Neural cell (in vitro differentiated cells): ENCODE measurements around the gene ITGB2. TPM values are rescaled to one million over a fixed set of nuclear protein-coding genes. Genes with fewer than 3 reads are reported as not detected.

Source experiments
- H2AFZ ChIP-seq: fragments of 200-600, 300-800 bp; sonication (generic), shearing (Covaris generic); 2 replicates; pipeline ENCODE4 v1.6.0; 2014; ENCODE audit warnings: low read depth, mild to moderate bottlenecking, antibody characterized with exemption, low read length, moderate library complexity
- H3F3A ChIP-seq: fragments of 200-600 bp; shearing (Covaris generic); 2 replicates; pipeline ENCODE4 v1.6.1; 2016; ENCODE audit warnings: mild to moderate bottlenecking, moderate library complexity, mixed read lengths, antibody characterized with exemption, low read length; ENCODE audit not compliant: insufficient read depth, poor library complexity, severe bottlenecking
- H3K27ac ChIP-seq: fragments of 200-600, 300-800 bp; sonication (generic), shearing (Covaris generic); 2 replicates; pipeline ENCODE4 v1.5.1; 2014; ENCODE audit warnings: mild to moderate bottlenecking, low read length, moderate library complexity
- H3K27me3 ChIP-seq: fragments of 300-800, 200-600 bp; sonication (generic), shearing (Covaris generic); 2 replicates; pipeline ENCODE4 v1.6.0; 2014; ENCODE audit warnings: mild to moderate bottlenecking, low read depth, low read length, moderate library complexity; ENCODE audit not compliant: insufficient read depth
- H3K36me3 ChIP-seq: fragments of 300-800, 200-600 bp; sonication (generic), shearing (Covaris generic); 2 replicates; pipeline ENCODE4 v1.5.1; 2014; ENCODE audit warnings: mild to moderate bottlenecking, antibody characterized with exemption, low read length, moderate library complexity; ENCODE audit not compliant: insufficient read depth
- H3K4me2 ChIP-seq: fragments of 300-800, 200-600 bp; sonication (generic), shearing (Covaris generic); 2 replicates; pipeline ENCODE4 v1.6.0; 2014; ENCODE audit warnings: mild to moderate bottlenecking, low read length
- H3K4me3 ChIP-seq: fragments of 300-800, 200-600 bp; sonication (generic), shearing (Covaris generic); 2 replicates; pipeline ENCODE4 v1.5.1; 2014; ENCODE audit warnings: mild to moderate bottlenecking, low read length, moderate library complexity
- H3K79me2 ChIP-seq: fragments of 200-600 bp; shearing (Covaris generic); replicated peaks from 2 replicates; pipeline ENCODE4 v1.6.0; 2014; ENCODE audit warnings: mild to moderate bottlenecking, low read length, moderate library complexity; ENCODE audit not compliant: insufficient read depth
- H3K9ac ChIP-seq: fragments of 300-800, 200-600 bp; sonication (generic), shearing (Covaris generic); 2 replicates; pipeline ENCODE4 v1.6.1; 2016; ENCODE audit warnings: mild to moderate bottlenecking, low read length, mixed read lengths
- H3K9me2 ChIP-seq: fragments of 200-600 bp; shearing (Covaris generic); 2 replicates; pipeline ENCODE4 v1.6.1; 2016; ENCODE audit warnings: mild to moderate bottlenecking, low read length, mixed read lengths; ENCODE audit not compliant: insufficient read depth
- H3K9me3 ChIP-seq: fragments of 200-600, 300-800 bp; sonication (generic), shearing (Covaris generic); 2 replicates; pipeline ENCODE4 v1.6.1; 2016; ENCODE audit warnings: mild to moderate bottlenecking, mixed run types, low read length, moderate library complexity, mixed read lengths
- H4K20me1 ChIP-seq: fragments of 200-600 bp; shearing (Covaris generic); 2 replicates; pipeline ENCODE4 v1.6.1; 2016; ENCODE audit warnings: mild to moderate bottlenecking, mixed run types; ENCODE audit not compliant: insufficient read depth
- EP300 ChIP-seq: fragments of 450-650 bp; conservative IDR thresholded peaks from 2 replicates; pipeline ENCODE4 v1.6.1; 2014; ENCODE audit warnings: antibody characterized with exemption, mild to moderate bottlenecking, moderate library complexity; ENCODE audit not compliant: poor library complexity, severe bottlenecking
- EZH2 ChIP-seq: fragments of 200-600, 300-800 bp; shearing (Covaris generic), sonication (generic); IDR thresholded peaks from 2 replicates; pipeline ENCODE4 v1.6.1; 2014; ENCODE audit warnings: antibody characterized with exemption, low read length, borderline replicate concordance, mild to moderate bottlenecking; ENCODE audit not compliant: insufficient read depth, poor library complexity, severe bottlenecking
- MXI1 ChIP-seq: fragments of 450-650 bp; conservative IDR thresholded peaks from 2 replicates; pipeline ENCODE4 v1.6.1; 2014; ENCODE audit warnings: antibody characterized with exemption, mild to moderate bottlenecking; ENCODE audit not compliant: poor library complexity, severe bottlenecking
- POLR2AphosphoS5 ChIP-seq: IDR thresholded peaks from 2 replicates; pipeline ENCODE4 v1.6.1; 2012
- RAD21 ChIP-seq: fragments of 450-650 bp; conservative IDR thresholded peaks from 2 replicates; pipeline ENCODE4 v1.6.1; 2014; ENCODE audit warnings: antibody characterized with exemption, mild to moderate bottlenecking, moderate library complexity
- REST ChIP-seq: IDR thresholded peaks from 2 replicates; pipeline ENCODE4 v1.6.1; 2012; ENCODE audit warnings: borderline replicate concordance
- SMC3 ChIP-seq: fragments of 450-650 bp; conservative IDR thresholded peaks from 2 replicates; pipeline ENCODE4 v1.6.1; 2014; ENCODE audit warnings: antibody characterized with exemption, mild to moderate bottlenecking, moderate library complexity; ENCODE audit not compliant: poor library complexity
- TAF1 ChIP-seq: IDR thresholded peaks from 2 replicates; pipeline ENCODE4 v1.6.1; 2012; ENCODE audit warnings: low read depth
- polyA plus RNA-seq: library from polyadenylated mRNA; depleted of rRNA; stranded (reverse); fragments of >200 nt; gene quantifications from 2 replicates; pipeline ENCODE4 v1.2.3, GENCODE V29; 2014
- TF ChIP-seq, protein P1 (sequence below): fragments of 450-650 bp; IDR thresholded peaks from 2 replicates; pipeline ENCODE4 v1.5.1; 2014; ENCODE audit warnings: antibody characterized with exemption, mild to moderate bottlenecking, moderate library complexity; ENCODE audit not compliant: poor library complexity, severe bottlenecking

ITGB2 gene
- polyA plus RNA-seq, 1 donor from 2014 or later: not detected

GRCh38 chr21:44938772-44939531 lies 18.3 kb upstream of the ITGB2 start (continued):
- TF ChIP-seq REST: no peak

DNA sequence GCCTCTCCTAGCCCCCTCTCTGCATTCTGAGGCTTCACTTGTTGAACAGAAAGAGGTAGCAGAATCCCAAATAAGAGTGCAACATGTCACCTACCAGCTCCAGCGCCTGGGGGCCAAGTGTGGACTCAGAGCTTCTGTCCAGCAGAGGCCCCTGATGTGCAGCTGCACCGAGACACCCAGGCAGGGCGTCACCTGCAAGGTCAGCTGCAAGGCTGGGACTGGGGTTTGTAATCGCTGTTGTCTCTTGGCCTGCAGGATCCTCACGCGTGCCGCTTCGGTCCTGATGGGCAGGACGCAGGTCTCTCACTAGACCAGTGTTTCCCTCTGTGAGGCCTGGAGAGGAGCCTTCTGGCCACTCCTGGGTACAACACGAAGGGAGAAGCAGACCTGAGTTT lies 14.8 kb upstream of the ITGB2 start:
- Histone ChIP-seq H3K4me3 (no peak overlapping the region), H3K27ac (no peak overlapping the region), H3K9me2 (no peaks in the 10 kb centered on the region), H3F3A (no peaks in the 10 kb centered on the region), H3K27me3 (peaks cover 41% of the 10 kb centered on the region), H3K36me3 (no peaks in the 10 kb centered on the region), H4K20me1 (no peaks in the 10 kb centered on the region), H3K79me2 (peaks cover 6% of the 10 kb centered on the region), H3K9ac (no peak overlapping the region), H3K4me2 (no peak overlapping the region), H2AFZ (no peak overlapping the region), H3K9me3 (no peaks in the 10 kb centered on the region)
- TF ChIP-seq POLR2AphosphoS5 (no peak), EZH2 (no peak), REST (no peak), SMC3 (no peak), EP300 (no peak), RAD21 (no peak), MXI1 (no peak), TAF1 (no peak)
- TF ChIP-seq, protein P1, sequence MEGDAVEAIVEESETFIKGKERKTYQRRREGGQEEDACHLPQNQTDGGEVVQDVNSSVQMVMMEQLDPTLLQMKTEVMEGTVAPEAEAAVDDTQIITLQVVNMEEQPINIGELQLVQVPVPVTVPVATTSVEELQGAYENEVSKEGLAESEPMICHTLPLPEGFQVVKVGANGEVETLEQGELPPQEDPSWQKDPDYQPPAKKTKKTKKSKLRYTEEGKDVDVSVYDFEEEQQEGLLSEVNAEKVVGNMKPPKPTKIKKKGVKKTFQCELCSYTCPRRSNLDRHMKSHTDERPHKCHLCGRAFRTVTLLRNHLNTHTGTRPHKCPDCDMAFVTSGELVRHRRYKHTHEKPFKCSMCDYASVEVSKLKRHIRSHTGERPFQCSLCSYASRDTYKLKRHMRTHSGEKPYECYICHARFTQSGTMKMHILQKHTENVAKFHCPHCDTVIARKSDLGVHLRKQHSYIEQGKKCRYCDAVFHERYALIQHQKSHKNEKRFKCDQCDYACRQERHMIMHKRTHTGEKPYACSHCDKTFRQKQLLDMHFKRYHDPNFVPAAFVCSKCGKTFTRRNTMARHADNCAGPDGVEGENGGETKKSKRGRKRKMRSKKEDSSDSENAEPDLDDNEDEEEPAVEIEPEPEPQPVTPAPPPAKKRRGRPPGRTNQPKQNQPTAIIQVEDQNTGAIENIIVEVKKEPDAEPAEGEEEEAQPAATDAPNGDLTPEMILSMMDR: no peak
